NCI-H345 (cell line): ENCODE measurements around the gene TEKT5.
A peak's percentile ranks its signal among the peaks of the same experiment; 100 is the strongest.

Source experiments
- DNase-seq: peaks from one replicate; lab custom pipeline; 2025; lab: John Stamatoyannopoulos, UW

Gene TEKT5

DNA sequence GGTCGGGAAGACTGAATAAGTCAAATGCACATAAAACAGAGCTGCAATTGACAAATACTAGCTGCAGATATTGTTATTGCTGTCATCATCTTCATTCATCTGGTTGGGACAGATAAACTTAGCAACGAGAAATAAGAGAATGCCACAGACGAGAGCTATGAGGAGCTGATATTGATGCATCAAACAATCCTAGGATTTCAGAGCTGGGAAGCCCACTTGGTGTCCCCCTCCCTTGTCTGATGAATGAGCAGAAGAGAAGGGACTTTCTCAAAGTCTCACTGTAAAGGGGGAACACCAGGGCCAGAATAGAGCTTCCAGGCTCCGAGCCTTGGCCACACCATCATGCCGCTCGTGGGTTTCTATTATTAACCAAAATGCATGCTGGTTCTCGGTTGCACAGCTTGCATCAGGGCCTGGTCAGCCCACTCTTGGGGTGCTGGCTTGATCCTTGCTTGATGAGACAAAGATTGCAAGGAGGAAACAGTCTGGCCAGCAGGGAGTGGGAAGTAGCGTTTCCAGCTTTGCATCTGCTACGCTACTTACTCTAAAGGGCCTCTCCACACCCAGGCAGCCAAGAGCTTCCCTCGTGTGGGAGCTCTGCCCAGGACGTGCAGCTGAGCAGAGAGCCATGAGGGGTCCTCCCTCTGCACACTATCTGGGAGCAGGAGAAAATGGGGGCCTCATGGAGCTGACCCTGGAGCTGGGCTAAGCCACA lies 85.9 kb downstream of the TEKT5 start:
- no peak for DNase-seq

DNA sequence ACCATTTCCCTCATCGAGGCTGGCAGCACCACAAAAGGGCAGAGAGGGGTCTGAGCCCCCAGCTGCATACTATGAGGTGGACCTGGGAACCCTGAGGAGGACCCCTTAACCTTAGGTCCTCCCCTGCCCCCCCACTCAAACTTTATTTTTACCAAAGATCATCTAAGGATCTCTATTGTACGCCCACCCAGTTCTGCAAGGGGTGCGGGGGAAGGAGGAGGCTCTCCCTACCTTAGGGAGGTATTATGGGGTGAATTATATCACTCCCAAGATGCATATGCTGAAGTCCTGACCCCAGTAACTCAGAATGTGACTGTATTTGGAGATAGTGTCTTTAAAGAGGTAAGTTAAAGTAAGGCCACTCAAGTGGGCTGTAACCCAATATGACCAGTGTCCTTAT lies 87.6 kb downstream of the TEKT5 start:
- no peak for DNase-seq

- DNase-seq = no peak
Measured at GRCh38 chr16:10606607-10607006, 88.1 kb downstream of the TEKT5 start.

- DNase-seq = no peak
Measured at GRCh38 chr16:10605636-10606035, 89.1 kb downstream of the TEKT5 start.

GRCh38 chr16:10601444-10602408 lies 93.0 kb downstream of the TEKT5 start:
- no peak for DNase-seq

DNA sequence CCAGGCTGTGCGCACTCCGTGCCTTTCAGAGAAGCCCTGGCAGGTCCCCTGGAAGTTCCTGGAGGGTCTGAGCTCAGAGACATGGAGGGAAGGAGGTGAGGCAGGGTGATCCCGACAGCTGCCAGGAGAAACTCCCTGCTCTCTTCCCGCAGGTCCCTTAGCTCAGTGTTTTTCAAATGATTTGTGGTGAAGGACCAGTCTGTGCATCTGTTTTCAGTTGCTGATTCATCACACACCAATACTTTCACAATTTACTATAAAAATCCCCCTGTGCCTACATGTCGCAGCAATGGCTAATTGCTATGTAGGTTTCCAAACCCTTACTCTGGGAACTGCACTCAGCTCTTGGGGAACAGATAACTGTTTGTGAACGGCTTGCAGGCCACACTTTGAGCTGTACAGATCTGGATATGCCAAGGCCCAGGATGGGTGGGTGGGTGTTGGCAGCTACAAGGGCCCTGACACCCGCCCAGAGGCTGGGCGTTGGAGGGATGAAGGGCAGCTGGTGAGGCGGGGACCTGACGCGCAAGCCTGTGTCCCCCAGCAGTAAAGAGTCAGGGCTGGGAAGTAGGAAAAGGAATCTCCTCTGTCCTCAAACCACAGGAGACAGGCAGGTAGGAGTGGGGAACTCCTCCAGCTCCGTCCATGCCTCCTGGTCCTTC lies 93.8 kb downstream of the TEKT5 start:
- no peak for DNase-seq

DNA sequence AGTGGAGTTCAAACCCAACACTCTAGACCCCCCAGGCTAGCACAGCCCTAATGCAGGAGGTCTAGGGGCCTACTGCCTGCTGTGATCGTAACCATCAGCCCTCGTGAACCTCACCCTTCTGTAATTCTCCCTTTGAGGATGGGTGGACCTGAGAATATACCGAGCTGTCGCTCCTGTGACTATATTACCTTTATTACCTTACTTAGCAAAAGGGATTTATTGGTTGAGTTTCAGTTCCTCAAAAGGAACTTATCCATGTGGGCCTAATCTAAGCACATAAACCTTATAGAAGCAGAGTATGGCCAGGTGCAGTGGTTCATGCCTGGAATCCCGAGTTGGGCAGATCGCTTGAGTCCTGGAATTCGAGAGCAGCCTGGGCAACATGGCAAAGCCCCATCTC lies 95.1 kb downstream of the TEKT5 start:
- no peak for DNase-seq

DNA sequence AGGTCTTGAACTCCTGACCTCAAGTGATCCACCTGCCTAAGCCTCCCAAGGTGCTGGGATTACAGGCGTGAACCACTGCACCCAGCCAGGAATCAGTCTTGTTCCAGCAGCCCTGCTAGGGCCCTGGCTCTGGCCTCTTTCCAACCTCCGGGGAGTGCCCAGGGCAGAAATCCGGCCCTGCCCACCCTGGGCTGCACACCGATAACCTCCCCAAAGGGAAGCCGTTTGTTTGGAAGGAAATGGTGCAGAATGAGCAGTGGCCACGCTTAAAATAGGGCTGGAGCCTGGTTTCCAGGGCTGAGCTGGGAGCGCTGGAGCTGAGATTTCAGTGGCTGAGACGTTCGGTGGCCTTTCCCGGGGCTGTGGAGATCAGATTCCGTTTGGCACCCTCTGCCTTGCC lies 96.6 kb downstream of the TEKT5 start:
- no peak for DNase-seq

GRCh38 chr16:10597187-10597601 lies 97.5 kb downstream of the TEKT5 start:
- DNase-seq = no peak

- DNase-seq = peak; percentile 87
Measured at GRCh38 chr16:10594312-10594950, 100.3 kb downstream of the TEKT5 start.

- DNase-seq = no peak
Measured at GRCh38 chr16:10592611-10593010, 102.1 kb downstream of the TEKT5 start.

GRCh38 chr16:10590342-10590741 lies 104.4 kb downstream of the TEKT5 start:
- DNase-seq = no peak

DNA sequence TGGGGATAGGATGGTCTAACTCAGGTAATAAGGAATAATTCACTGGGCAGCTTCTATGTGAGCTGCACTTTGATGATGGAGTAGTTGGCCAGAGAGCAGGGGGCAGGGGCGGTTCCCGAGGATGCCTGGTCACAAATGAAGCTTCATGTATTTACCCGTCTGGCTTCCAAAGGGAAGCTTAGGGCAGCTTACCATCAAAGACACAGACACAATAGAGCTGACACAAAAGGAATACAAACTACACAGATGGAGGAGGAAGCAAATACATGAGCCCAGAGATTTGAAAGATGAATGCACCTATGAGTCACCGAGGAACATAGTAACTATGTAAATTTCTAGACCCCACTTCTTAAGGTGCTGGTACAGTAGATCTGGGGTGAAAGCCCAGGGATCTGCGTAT lies 105.6 kb downstream of the TEKT5 start:
- DNase-seq = no peak

DNA sequence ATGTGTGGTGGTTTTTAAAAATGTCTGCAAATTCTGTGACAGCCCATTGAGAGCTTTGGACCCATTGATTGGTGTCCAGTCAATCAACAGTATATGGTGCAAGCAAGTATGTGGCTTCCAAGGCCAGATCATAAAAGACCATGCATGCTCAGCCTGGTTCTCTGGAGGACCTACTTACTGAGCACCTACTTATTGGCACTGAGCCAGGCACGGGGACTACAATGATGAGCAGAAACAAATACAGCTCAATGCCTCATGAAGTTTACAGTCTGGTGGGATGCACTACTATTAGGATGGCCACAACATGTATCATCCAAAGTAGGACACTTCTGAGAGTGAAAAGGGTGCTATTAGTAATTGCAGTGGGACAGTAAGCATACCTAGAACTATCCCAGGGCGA lies 107.1 kb downstream of the TEKT5 start:
- no peak for DNase-seq

DNA sequence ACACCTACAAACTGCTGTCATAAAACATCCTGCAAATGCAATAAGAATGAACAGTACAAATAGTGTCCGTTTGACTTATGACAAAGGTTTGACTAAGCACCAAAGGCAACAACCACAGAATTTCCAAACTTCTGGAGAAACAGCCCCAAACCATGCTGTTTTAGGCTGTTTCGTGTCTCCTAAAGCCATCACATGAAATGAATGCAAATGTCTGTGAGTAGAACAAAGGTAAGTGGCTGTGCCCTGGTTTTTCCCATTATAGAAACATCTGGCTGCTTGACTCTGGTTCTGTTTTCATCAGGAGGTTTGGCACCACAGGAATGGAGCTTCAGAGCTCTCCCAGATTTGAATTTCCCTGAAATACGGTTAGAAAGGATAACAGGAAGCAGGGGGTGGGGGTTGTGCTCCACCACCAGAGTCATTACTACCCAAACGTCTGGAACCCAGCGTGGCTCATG lies 109.7 kb downstream of the TEKT5 start:
- no peak for DNase-seq

DNA sequence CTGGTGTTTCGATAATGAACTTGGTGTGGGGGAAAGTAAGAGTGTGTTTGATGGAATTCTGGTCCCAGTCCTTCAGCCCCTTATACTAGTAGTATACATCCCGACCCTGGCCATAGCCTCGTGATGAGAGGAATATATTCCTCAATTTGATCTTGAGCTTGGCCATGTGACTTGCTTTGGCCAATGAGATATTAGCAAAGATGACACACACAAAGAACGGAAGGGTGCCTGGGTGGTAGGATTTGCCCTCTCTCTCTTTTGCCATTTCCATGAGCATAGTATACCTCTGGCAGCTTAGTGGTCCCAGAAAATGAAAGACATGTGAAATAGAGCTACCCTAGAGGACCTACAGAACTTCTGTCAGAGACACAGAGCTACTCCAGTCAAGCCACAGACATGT lies 111.5 kb downstream of the TEKT5 start:
- DNase-seq = no peak

GRCh38 chr16:10581507-10581906 lies 113.2 kb downstream of the TEKT5 start:
- no peak for DNase-seq

DNA sequence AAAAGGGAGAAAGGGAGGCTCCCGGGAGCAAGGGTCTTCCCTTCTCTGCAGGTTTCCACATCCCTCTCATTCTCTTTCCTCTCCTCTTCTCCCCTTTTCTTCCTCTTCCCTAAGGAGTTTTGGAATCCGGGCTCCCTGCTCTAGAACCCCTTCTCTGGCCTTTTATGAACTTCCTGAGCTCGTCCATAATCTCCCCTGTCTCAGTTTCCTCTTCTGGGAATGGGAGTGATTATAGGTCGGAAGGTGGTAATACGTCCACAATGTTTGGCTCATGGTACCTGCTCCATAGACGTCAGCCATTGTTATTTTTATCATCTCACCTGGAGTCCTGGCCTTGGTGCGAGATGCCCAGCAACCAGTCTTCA lies 113.9 kb downstream of the TEKT5 start:
- DNase-seq = no peak

DNA sequence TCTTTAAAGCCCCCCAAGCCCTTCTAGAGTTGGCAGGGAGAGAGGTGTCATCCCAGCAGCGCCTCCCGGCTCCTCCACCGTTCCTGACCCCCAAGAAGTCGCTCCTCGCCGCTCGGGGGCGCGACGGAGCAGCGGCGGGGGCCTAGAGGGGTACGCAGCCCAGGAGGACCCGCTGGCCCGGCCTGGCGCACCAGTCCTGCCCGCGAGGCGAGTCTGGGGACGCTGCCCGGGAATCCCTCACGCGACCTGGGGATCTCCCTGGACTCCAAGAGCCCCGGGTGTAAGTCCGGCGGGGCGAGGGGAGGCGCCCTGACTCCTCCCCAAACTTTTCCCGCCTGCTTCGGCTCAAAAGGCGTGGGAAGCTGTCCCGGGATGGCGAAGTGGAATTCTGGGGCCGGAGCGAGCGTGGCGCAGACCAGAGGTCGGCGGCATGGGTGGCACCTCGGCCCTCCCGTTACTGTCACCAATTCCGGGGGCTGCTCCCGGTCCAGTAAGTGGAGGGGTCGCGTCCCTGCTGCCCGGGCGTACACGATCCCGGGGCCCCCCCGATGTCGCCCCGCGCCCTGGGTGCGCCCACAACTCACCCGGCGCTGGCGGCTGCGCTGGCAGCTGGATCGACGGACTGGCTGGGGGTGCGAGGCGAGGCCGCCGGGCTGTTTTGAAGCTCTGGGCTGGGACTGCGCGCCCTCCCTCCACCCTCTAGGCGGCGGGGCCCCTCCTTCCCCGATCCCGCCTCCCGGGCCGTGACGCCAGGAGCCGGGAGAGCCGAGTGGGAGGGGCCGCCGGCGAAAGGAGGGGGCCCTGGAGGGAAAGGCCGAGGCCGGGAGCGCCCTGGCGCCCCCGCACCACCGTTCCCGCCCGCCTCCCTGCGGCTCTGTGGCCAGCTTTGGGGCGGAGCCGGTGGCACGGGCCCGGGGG lies 114.5 kb downstream of the TEKT5 start, which contains the start of gene EMP2:
TSS of gene EMP2 (minus strand) at position 634 of the 918 bp plus-strand sequence. CDS start 32,981 bp downstream, outside the sequence.
- peak; percentile 87 for DNase-seq

DNA sequence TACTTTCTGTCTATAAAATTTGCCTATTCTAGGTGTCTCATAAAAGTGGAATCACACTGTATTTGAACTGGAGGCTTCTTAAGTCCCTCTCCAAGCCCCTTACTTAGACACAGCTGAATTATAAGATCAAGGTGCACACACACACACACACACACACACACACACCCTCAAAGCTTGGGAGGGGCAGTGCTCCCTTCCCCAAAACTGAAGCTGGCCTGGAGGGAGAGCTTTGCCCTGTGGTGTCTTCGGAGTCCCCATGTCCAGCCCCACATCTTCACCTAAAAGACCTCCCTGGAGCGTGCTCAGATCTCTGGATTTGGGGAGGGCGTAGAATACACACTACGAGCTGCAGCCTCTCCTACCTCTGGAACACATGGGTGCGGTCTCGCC lies 115.2 kb downstream of the TEKT5 start:
- no peak for DNase-seq
